GM19328 (cell line): ENCODE data around the gene PRKAR1A.

ENCODE experiments used
- ATAC-seq: cut with Tn5 transposase; IDR thresholded peaks from one replicate; pipeline ENCODE4 v1.9.1; 2021; ENCODE audit warnings: mild to moderate bottlenecking, moderate library complexity; ENCODE audit not compliant: unreplicated experiment

The PRKAR1A gene

GRCh38 chr17:68598545-68598961 lies 86.3 kb downstream of the PRKAR1A start:
- no peak for ATAC-seq

- no peak for ATAC-seq
These were observed 86.9 kb downstream of the PRKAR1A start for GRCh38 chr17:68599091-68599490.

GRCh38 chr17:68599552-68600066 lies 87.4 kb downstream of the PRKAR1A start:
- ATAC-seq = no peak

- ATAC-seq = no peak
These were observed 88.1 kb downstream of the PRKAR1A start for GRCh38 chr17:68600067-68600930.
